ENCODE measurements around the gene BNC2.

BNC2 gene

GRCh38 chr9:16718296-16718695 is 152.2 kb downstream of the BNC2 start:
- DNase-seq (ENCODE audit: low spot score), result no peak

DNA sequence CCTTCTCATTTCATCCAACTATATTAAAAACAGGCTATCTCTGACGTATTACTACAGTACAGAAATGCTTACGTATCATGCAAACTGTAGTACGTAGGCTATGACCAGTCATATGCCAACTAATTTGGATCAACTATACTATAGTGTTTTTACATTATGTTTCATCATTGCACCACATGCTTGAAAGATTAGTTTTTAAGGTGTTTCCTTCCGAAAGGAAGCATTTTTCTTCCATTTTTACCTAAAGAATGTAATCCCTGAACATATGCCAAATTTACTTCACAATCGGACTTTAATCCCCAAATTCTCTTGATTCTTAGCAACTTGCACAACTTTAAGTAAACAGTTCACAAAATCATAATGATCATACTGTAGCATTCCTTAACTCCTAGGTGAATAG is 153.9 kb downstream of the BNC2 start:
- DNase-seq (ENCODE audit: low spot score), result no peak

GRCh38 chr9:16715404-16715803 is 155.1 kb downstream of the BNC2 start:
- DNase-seq (ENCODE audit: low spot score), result no peak

DNA sequence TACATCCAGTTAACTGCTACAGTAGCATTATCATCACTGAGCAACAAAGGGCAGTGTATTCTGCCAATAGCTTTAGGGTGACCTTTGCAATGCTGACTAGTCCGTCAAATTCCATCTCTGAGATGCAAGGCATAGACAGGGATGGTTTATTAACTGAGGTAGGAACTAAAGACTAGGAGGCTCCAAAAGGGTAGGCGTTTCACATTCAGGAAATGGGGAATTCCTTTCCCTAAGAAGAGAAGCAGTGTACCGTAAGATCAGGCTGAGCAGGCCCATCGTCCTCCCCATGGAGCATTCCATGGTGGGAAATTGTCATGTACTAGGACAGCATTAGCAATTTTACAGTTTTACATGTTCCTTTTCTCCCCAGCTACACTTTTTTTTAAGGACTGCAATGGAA is 157.7 kb downstream of the BNC2 start:
- DNase-seq (ENCODE audit: low spot score), result no peak

DNA sequence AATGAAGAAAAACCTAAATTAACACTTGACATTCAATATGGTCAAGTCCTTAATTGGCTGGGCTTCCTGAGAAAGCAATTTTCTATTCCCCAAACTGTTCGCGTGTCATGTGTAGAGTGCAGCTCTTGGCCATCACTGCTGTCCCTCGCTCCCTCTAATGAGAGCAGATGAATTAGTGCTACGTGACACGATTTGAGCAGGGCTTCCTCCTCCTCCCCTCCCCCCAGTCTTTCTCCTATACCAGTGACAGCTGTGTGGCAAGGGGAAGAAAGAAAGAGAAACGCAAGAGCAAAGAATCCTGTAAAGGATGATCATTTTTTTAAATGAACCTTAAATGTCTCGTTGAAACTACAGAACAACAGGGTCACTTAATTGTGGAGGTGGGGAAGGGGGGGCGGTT is 159.6 kb downstream of the BNC2 start:
- no peak for DNase-seq (ENCODE audit: low spot score)

DNA sequence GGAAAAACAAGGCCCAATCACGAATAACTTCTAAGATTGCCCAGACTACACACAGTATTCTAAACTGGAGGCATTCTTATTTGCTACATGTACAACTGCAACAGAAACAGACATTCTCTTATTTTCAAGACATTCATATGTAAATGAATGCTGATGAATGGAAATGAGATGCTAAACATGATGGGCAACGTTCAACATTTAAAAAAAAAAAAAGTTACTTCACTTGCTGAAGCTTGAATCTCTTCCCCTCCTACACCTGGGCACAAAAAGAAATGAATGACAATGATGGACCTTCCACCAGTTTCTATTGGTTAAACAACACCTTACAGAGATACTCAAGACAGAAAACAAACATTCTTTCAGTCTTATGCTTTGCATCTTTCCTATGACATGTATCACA is 160.5 kb downstream of the BNC2 start:
- DNase-seq (ENCODE audit: low spot score), result no peak

GRCh38 chr9:16708656-16709435 is 161.6 kb downstream of the BNC2 start:
- peak; percentile 33 for DNase-seq (ENCODE audit: low spot score)

DNA sequence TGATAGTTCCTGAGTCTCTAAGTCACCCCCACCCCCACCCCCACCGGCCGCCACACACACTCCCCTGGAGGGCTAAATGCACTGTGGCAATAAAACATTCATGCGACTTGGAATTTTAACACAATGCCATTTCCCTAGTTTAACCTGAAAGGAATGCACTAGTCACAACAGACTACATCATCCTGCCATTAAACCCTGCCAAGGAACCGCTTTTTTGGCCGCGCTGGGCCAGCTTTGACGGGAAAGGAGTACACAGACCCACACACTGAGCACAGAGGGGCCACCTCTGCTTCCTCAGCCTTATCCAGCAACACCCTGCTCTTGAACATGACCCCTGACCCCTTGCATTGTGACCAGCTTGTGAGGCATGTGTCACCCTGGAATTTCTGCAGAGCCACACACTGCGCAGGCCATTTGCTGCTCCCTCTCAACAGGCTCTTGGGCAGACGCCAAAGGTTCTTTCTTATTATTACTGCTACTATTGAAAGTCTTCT is 165.3 kb downstream of the BNC2 start:
- DNase-seq (ENCODE audit: low spot score), result peak; percentile 78

GRCh38 chr9:16704116-16705110 is 166.1 kb downstream of the BNC2 start:
- peak; percentile 66 for DNase-seq (ENCODE audit: low spot score)

- DNase-seq (ENCODE audit: low spot score), result no peak
These were observed 169.1 kb downstream of the BNC2 start for GRCh38 chr9:16701347-16701746.

DNA sequence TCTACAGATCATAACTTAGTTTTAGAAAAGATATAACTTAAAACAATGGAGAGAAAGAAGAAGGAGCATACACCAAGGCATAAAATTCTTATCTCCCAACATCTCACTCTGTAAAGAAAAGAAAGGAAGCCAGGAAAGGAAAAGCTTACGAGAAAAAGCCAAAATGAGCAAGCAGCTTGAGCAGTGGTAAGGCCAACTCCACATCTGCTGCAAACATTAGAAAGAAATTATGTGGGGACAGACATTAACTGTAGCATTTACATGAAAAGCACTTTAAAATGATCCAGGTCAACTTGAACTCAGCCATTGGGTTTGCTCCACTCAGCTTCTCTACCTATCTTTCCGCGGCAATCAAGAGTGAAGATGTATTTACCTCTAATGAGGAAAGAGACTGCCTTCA is 176.9 kb downstream of the BNC2 start:
- no peak for DNase-seq (ENCODE audit: low spot score)

GRCh38 chr9:16690628-16691027 is 179.8 kb downstream of the BNC2 start:
- no peak for DNase-seq (ENCODE audit: low spot score)

- DNase-seq (ENCODE audit: low spot score), result no peak
These were observed 180.3 kb downstream of the BNC2 start for GRCh38 chr9:16690205-16690604.

- no peak for DNase-seq (ENCODE audit: low spot score)
These were observed 181.0 kb downstream of the BNC2 start for GRCh38 chr9:16689351-16689938.

GRCh38 chr9:16688814-16689213 is 181.7 kb downstream of the BNC2 start:
- DNase-seq (ENCODE audit: low spot score), result no peak

DNA sequence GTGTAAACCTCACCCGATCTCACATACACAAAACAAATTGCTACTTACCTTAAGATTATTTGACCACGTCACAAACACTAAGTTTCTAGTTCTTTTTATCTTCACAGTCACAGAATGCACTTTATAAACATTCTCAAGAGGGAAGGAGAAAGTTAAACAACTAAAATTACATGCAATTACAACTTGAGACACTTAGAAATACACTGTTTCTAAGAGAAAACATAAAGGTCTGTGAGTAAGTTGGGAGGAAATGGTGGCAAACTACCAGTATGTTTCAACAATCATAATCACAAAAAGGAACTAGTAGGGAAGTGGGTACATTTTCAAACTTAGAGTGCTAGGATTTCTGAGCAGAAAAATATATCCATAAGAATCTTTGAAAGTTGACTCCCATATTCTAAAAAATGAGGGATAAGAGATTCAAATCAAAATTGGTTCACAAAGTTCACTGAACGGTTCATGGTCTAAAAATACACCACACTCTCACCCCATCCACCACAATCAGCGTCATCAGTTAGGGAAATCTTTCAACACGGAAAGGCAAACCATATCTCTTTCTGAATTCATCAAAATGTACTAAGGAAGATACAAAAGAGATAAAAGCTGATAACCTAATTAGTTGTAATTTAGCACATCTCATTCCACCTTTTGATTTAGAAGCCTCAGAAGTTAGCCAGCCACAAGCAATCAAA is 182.6 kb downstream of the BNC2 start:
- DNase-seq (ENCODE audit: low spot score), result no peak

DNA sequence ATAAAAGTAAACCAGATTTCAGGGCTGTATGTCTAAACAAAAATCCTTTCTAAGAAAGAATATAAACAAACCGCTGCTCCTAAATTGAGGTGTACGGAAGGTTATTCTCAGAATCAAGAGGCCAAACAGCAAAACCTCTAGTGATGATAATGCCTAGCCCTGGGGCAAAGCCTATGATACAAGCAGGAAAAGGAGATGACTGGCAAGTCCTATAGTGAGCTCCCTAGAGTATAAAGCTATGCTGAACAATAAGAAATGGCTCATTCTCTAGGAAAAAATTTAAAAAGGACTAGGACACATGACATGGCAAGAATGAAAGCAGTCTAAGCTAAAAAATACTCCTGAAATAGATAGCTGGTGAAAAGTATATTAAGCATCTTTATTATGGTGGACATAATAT is 187.1 kb downstream of the BNC2 start:
- DNase-seq (ENCODE audit: low spot score), result no peak

GRCh38 chr9:16682273-16682672 is 188.2 kb downstream of the BNC2 start:
- DNase-seq (ENCODE audit: low spot score), result no peak

DNA sequence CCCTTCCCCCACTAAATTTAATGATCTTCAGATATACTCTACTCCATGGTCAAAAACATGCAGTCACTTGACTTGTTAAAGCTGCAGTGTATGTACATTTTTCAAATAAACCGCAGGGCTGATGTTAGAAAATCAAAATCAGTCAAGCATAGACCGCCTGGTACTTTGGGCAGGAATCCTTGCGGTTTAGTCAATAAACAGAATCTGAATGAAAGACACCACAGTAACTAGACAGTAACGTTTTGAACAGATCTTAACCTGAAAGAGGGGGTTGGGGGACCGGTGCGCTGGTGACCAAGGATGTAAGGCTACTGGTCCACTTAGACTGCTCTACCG is 188.8 kb downstream of the BNC2 start:
- no peak for DNase-seq (ENCODE audit: low spot score)

DNA sequence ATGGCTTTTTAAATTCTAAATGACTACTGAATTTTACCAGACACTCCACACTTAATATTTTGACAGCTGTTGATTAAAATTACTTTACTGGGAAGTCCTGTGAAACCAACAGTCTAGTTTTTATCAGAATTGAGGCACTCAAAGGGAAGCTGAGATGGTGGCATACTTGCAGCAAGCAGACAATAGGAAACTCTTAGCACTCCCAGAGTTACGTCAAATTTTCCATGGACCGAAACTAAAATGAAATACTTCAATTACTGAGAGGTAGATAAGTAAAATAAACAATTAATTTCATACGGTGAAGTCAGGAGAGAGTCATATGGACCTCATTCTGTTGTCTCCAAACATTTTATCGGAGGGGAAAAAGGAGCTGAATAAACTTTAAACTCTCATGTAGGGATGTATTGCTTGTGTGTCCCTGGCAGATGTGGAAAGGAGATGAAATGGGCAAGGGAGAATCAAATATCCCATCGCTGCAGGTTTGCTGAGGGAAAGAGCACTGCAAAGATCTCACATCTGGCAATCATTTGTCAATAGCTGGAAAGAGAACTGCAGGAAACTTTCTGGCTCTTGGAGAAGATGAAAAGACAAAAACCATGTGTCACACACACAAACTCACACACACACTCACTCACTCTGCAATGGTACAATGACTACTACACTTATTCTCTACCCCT is 189.4 kb downstream of the BNC2 start:
- no peak for DNase-seq (ENCODE audit: low spot score)

DNA sequence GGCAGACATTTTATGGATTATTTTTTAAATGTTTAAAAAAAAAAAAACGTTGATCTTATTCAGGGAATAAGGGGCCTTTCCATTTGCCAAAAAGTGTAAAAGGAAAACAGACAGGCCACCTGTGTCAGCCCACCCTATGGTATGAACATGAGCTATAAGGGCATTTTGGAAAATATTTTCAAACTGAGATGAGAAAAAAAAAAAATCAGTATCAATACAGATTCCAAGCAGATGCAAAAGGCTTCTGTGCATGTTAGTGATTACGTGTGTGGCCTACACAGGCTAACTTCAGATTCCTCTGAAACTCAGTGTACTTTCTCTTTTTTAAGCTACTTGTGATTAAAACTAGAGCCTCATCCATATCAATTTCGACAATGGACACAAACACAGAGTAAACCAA is 189.9 kb downstream of the BNC2 start:
- DNase-seq (ENCODE audit: low spot score), result no peak
